Esophagus squamous epithelium (tissue), 4 donors: ENCODE measurements around the gene AGAP2.

Experiments used
- CTCF ChIP-seq, 6 experiments: fragments of 450-650 bp in 4 of 6; fragments of 200-600 bp in 2 of 6; sonication (generic) in 2 of 6; IDR thresholded peaks; one replicate each; pipeline ENCODE4 v1.5.1; 2016 to 2019; ENCODE audit warnings: antibody characterized with exemption in 6 of 6, mild to moderate bottlenecking in 4 of 6, moderate library complexity in 4 of 6
- POLR2A ChIP-seq, 4 donors: fragments of 450-650 bp; IDR thresholded peaks; one replicate each; pipeline ENCODE4 v1.6.1; 2017; ENCODE audit warnings: antibody characterized with exemption in 4 of 4, mild to moderate bottlenecking in 4 of 4, moderate library complexity in 3 of 4

- TF ChIP-seq CTCF (IDR thresholded peaks at IDR 0.05) (no peak), POLR2A (IDR thresholded peaks at IDR 0.05) (no peak)
Observed at GRCh38 chr12:57695770-57696432, 42.6 kb downstream of the AGAP2 start.
